ENCODE data around the gene SLC35A3.

The SLC35A3 gene

DNA sequence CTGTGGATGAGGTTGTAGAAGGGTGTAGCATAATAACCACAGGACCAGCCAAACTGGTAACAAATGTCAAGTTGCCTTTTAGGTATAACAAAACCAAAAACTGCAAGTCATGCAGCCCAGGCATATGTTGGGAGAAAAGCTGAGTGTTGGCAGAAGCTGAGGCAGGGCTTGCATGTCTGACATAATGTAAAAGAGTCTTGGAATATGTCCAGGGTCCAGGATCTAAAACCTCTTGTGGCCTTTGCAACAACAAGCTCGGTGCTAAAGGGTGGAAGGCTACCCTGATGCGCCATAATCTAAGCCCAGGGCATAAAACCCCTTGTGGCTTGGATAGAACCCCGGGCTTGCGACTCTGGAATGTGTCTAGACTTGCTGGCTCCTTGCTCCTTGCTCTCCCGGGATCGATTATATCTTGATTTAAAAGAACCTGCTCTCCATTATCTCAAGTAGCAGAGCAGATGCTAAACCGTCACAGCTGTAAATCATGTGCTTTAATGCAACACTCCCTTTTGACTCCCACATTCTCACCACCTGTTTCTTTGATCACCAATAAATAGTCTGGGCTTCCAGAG is 26.5 kb upstream of the SLC35A3 start:
- no peak for DNase-seq (ENCODE audit: low spot score)
- Histone ChIP-seq H3K9me3 (ENCODE audit: severe bottlenecking) (no peaks in the 10 kb centered on the region), H3K36me3 (ENCODE audit: low read depth) (no peaks in the 10 kb centered on the region), H3K4me3 (ENCODE audit: severe bottlenecking) (no peak overlapping the region), H3K27me3 (ENCODE audit: insufficient read depth, poor library complexity, severe bottlenecking) (no peaks in the 10 kb centered on the region), H3K4me1 (ENCODE audit: insufficient read depth, poor library complexity, severe bottlenecking) (peaks cover 4% of the 10 kb centered on the region), H3K27ac (ENCODE audit: poor library complexity, severe bottlenecking) (no peak overlapping the region)
- TF ChIP-seq, protein P1, sequence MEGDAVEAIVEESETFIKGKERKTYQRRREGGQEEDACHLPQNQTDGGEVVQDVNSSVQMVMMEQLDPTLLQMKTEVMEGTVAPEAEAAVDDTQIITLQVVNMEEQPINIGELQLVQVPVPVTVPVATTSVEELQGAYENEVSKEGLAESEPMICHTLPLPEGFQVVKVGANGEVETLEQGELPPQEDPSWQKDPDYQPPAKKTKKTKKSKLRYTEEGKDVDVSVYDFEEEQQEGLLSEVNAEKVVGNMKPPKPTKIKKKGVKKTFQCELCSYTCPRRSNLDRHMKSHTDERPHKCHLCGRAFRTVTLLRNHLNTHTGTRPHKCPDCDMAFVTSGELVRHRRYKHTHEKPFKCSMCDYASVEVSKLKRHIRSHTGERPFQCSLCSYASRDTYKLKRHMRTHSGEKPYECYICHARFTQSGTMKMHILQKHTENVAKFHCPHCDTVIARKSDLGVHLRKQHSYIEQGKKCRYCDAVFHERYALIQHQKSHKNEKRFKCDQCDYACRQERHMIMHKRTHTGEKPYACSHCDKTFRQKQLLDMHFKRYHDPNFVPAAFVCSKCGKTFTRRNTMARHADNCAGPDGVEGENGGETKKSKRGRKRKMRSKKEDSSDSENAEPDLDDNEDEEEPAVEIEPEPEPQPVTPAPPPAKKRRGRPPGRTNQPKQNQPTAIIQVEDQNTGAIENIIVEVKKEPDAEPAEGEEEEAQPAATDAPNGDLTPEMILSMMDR (IDR thresholded peaks at IDR 0.05; ENCODE audit: poor library complexity, severe bottlenecking) = no peak
- no peak for ATAC-seq (ENCODE audit: low read depth)

DNA sequence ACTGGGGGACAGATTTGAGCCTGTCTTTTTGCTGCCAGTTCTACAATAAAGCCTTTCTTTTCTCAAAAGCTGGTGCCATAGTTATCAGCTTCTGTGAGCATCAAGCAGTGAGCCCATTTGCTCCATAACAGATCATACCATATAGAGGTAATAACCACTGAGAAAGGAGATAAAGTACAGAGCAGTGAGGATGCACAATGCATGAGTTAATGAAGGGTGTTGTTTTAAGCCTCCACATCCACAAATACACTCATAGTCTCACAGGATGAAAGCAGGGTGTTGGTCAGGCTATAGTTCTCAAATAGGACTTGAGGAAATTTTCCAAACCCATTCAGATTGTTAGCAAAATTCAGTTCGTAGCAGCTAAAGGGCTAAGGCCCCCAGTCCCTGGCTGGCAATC is 25.6 kb upstream of the SLC35A3 start:
- Histone ChIP-seq H3K4me1 (ENCODE audit: insufficient read depth, poor library complexity, severe bottlenecking) (peaks cover 4% of the 10 kb centered on the region), H3K36me3 (ENCODE audit: low read depth) (no peaks in the 10 kb centered on the region), H3K27me3 (ENCODE audit: insufficient read depth, poor library complexity, severe bottlenecking) (no peaks in the 10 kb centered on the region), H3K4me3 (ENCODE audit: severe bottlenecking) (no peak overlapping the region), H3K27ac (ENCODE audit: poor library complexity, severe bottlenecking) (no peak overlapping the region), H3K9me3 (ENCODE audit: severe bottlenecking) (no peaks in the 10 kb centered on the region)
- ATAC-seq (ENCODE audit: low read depth) = no peak
- TF ChIP-seq, protein P1 (IDR thresholded peaks at IDR 0.05; ENCODE audit: poor library complexity, severe bottlenecking) = no peak
- no peak for DNase-seq (ENCODE audit: low spot score)

DNA sequence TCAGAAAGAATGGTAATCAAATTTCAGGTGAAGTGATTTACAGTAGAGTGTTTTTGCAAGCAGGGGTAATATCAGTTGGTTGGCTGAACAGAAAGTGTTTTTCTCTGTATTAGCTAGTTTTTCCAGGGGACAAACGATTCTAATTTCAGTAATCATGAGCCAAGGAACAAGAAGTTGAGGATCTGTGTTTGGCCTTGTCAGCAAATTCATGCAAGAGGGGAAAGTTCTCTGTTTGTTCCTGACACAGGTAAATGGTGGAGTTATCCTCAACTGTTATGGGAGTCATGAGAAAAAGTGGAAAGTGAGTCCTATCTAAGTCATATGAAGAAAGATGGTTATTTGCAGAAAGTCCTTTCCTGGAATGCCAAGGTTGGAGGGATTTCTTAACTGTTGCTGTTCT is 24.6 kb upstream of the SLC35A3 start:
- DNase-seq (ENCODE audit: low spot score) = no peak
- Histone ChIP-seq H3K36me3 (ENCODE audit: low read depth) (no peaks in the 10 kb centered on the region), H3K9me3 (ENCODE audit: severe bottlenecking) (no peaks in the 10 kb centered on the region), H3K4me1 (ENCODE audit: insufficient read depth, poor library complexity, severe bottlenecking) (peaks cover 4% of the 10 kb centered on the region), H3K27me3 (ENCODE audit: insufficient read depth, poor library complexity, severe bottlenecking) (no peaks in the 10 kb centered on the region), H3K4me3 (ENCODE audit: severe bottlenecking) (no peak overlapping the region), H3K27ac (ENCODE audit: poor library complexity, severe bottlenecking) (no peak overlapping the region)
- TF ChIP-seq, protein P1 (IDR thresholded peaks at IDR 0.05; ENCODE audit: poor library complexity, severe bottlenecking) = no peak
- no peak for ATAC-seq (ENCODE audit: low read depth)

DNA sequence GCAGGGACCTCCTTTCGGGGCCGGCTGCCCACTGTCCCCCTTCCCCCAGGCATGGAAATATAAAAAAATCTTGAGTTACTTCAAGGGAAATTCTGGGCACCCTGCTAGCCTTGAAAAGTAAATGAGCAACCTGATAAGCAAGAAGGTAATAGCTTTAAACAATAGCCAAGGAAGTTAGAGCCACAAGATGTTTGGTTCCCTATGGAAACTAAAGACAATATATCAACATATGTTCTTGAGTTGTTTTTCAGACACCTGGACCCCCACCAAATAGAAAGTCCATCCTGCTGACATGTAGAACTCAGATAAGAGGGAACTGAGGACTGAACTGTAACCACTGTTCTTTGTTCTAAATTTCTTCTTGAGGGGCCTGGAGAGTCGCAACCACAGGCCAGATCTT is 19.3 kb upstream of the SLC35A3 start:
- Histone ChIP-seq H3K27me3 (ENCODE audit: insufficient read depth, poor library complexity, severe bottlenecking) (no peaks in the 10 kb centered on the region), H3K9me3 (ENCODE audit: severe bottlenecking) (no peaks in the 10 kb centered on the region), H3K36me3 (ENCODE audit: low read depth) (no peaks in the 10 kb centered on the region), H3K4me1 (ENCODE audit: insufficient read depth, poor library complexity, severe bottlenecking) (no peaks in the 10 kb centered on the region), H3K4me3 (ENCODE audit: severe bottlenecking) (no peak overlapping the region), H3K27ac (ENCODE audit: poor library complexity, severe bottlenecking) (no peak overlapping the region)
- ATAC-seq (ENCODE audit: low read depth) (no peak), DNase-seq (ENCODE audit: low spot score) (no peak)
- TF ChIP-seq, protein P1 (IDR thresholded peaks at IDR 0.05; ENCODE audit: poor library complexity, severe bottlenecking) = no peak

DNA sequence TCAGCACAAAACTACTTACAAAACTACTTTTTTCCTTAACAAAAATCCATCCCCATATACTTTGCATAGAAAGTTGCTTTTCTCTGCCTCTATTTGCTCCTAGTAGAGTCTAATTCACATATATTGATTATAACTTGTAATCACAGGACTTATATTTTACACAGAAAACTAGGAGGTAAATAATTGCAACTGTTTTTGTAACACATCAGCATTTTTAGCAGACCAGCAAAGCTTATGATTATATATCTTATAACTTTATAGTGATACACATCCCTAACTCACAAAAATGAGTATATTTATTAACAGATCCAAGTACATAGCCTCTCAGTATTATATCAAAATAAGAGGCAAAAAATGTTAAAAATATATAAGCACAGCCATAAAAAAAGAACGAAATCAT is 17.3 kb upstream of the SLC35A3 start:
- Histone ChIP-seq H3K9me3 (ENCODE audit: severe bottlenecking) (no peaks in the 10 kb centered on the region), H3K36me3 (ENCODE audit: low read depth) (no peaks in the 10 kb centered on the region), H3K4me3 (ENCODE audit: severe bottlenecking) (no peak overlapping the region), H3K27ac (ENCODE audit: poor library complexity, severe bottlenecking) (no peak overlapping the region), H3K4me1 (ENCODE audit: insufficient read depth, poor library complexity, severe bottlenecking) (no peaks in the 10 kb centered on the region), H3K27me3 (ENCODE audit: insufficient read depth, poor library complexity, severe bottlenecking) (no peaks in the 10 kb centered on the region)
- DNase-seq (ENCODE audit: low spot score) (no peak), ATAC-seq (ENCODE audit: low read depth) (no peak)
- TF ChIP-seq, protein P1 (IDR thresholded peaks at IDR 0.05; ENCODE audit: poor library complexity, severe bottlenecking) = no peak

Data from RWPE2 (cell line).